Mesendoderm (in vitro differentiated cells): ENCODE results near the gene CD300LF.

ENCODE experiments used
- DNase-seq: peaks from one replicate; pipeline ENCODE4 v3.0.0; 2013
- H2AK5ac ChIP-seq: 2 replicates; pipeline ENCODE4 v1.6.1; 2013; ENCODE audit warnings: low read length, inconsistent platforms
- H2BK120ac ChIP-seq: 2 replicates; pipeline ENCODE4 v1.6.1; 2013; ENCODE audit warnings: low read depth, mild to moderate bottlenecking, low read length, moderate library complexity, mixed read lengths
- H2BK15ac ChIP-seq: replicated peaks from 2 replicates; pipeline ENCODE4 v1.6.1; 2013; ENCODE audit warnings: low read depth, mild to moderate bottlenecking, moderate library complexity
- H2BK5ac ChIP-seq: 2 replicates; pipeline ENCODE4 v1.6.1; 2013; ENCODE audit warnings: low read length, inconsistent platforms
- H3K18ac ChIP-seq: 2 replicates; pipeline ENCODE4 v1.6.1; 2013; ENCODE audit warnings: mild to moderate bottlenecking, low read length, mixed read lengths
- H3K23ac ChIP-seq: one replicate; pipeline ENCODE4 v1.6.1; 2013; ENCODE audit warnings: low read length
- H3K27ac ChIP-seq: 2 replicates; pipeline ENCODE4 v1.5.1; 2013; ENCODE audit warnings: low read depth, mild to moderate bottlenecking, inconsistent platforms, low read length, moderate library complexity
- H3K27me3 ChIP-seq: 2 replicates; pipeline ENCODE4 v1.6.1; 2013; ENCODE audit warnings: low read length, control low read depth, mild to moderate bottlenecking, inconsistent platforms; ENCODE audit not compliant: insufficient read depth, poor library complexity
- H3K36me3 ChIP-seq: 2 replicates; pipeline ENCODE4 v1.6.1; 2013; ENCODE audit warnings: low read length, inconsistent platforms; ENCODE audit not compliant: control insufficient read depth, insufficient read depth
- H3K4ac ChIP-seq: one replicate; pipeline ENCODE4 v1.6.1; 2013; ENCODE audit warnings: low read depth, mild to moderate bottlenecking, low read length, moderate library complexity
- H3K4me1 ChIP-seq: 2 replicates; pipeline ENCODE4 v1.6.1; 2013; ENCODE audit warnings: low read depth, low read length, inconsistent platforms; ENCODE audit not compliant: control insufficient read depth
- H3K4me2 ChIP-seq: 2 replicates; pipeline ENCODE4 v1.6.1; 2013; ENCODE audit warnings: low read length
- H3K4me3 ChIP-seq: 2 replicates; pipeline ENCODE4 v1.5.1; 2013; ENCODE audit warnings: mild to moderate bottlenecking, low read length
- H3K56ac ChIP-seq: one replicate; pipeline ENCODE4 v1.6.1; 2013; ENCODE audit warnings: low read length
- H3K79me1 ChIP-seq: 2 replicates; pipeline ENCODE4 v1.6.1; 2013; ENCODE audit warnings: low read length, inconsistent platforms
- H3K79me2 ChIP-seq: 2 replicates; pipeline ENCODE4 v1.6.1; 2013; ENCODE audit warnings: mild to moderate bottlenecking, low read length; ENCODE audit not compliant: control insufficient read depth, insufficient read depth
- H3K9ac ChIP-seq: 2 replicates; pipeline ENCODE4 v1.6.1; 2013; ENCODE audit warnings: low read length, inconsistent platforms
- H4K5ac ChIP-seq: one replicate; pipeline ENCODE4 v1.6.1; 2013; ENCODE audit warnings: low read length
- H4K8ac ChIP-seq: one replicate; pipeline ENCODE4 v1.6.1; 2013; ENCODE audit warnings: low read depth, mild to moderate bottlenecking, control low read depth, low read length, moderate library complexity
- WGBS: extraction: QIAGEN DNeasy Blood & Tissue Kit; methylation state at CpG from one replicate; pipeline ENCODE4 v1.1.7; 2013; ENCODE audit warnings: low lambda C conversion rate, missing lambda C conversion rate; ENCODE audit not compliant: insufficient coverage; ENCODE audit errors: extremely low coverage; 5-methylcytosine and 5-hydroxymethylcytosine counted together

The CD300LF gene

GRCh38 chr17:74694081-74694480, 18.6 kb downstream of the CD300LF start:
- no peak overlapping the region for H4K5ac ChIP-seq
- DNase-seq: no peak
- no peak overlapping the region for H2AK5ac ChIP-seq
- H3K27ac ChIP-seq: no peak overlapping the region
- no peaks in the 10 kb centered on the region for H3K79me1 ChIP-seq
- no peak overlapping the region for H3K56ac ChIP-seq
- H2BK15ac ChIP-seq: no peak overlapping the region
- WGBS: no CpG with 5 or more reads among the region's 4 CpGs
- H3K9ac ChIP-seq: no peak overlapping the region
- no peak overlapping the region for H3K23ac ChIP-seq
- H4K8ac ChIP-seq: no peak overlapping the region
- no peak overlapping the region for H2BK5ac ChIP-seq
- no peak overlapping the region for H3K4ac ChIP-seq
- H3K4me3 ChIP-seq: no peak overlapping the region
- no peak overlapping the region for H2BK120ac ChIP-seq
- no peaks in the 10 kb centered on the region for H3K4me1 ChIP-seq
- H3K79me2 ChIP-seq: no peaks in the 10 kb centered on the region
- H3K18ac ChIP-seq: no peak overlapping the region
- H3K36me3 ChIP-seq: no peaks in the 10 kb centered on the region
- no peak overlapping the region for H3K4me2 ChIP-seq
- H3K27me3 ChIP-seq: no peaks in the 10 kb centered on the region

- DNase-seq: no peak
- H3K23ac ChIP-seq: no peak overlapping the region
- no peaks in the 10 kb centered on the region for H3K79me1 ChIP-seq
- no peak overlapping the region for H3K27ac ChIP-seq
- no peak overlapping the region for H3K18ac ChIP-seq
- no peak overlapping the region for H2BK15ac ChIP-seq
- WGBS: no CpG with 5 or more reads among the region's 8 CpGs
- H3K4me3 ChIP-seq: no peak overlapping the region
- no peaks in the 10 kb centered on the region for H3K4me1 ChIP-seq
- no peak overlapping the region for H3K4ac ChIP-seq
- H3K9ac ChIP-seq: no peak overlapping the region
- H3K4me2 ChIP-seq: no peak overlapping the region
- no peak overlapping the region for H2BK120ac ChIP-seq
- H4K5ac ChIP-seq: no peak overlapping the region
- H3K79me2 ChIP-seq: no peaks in the 10 kb centered on the region
- H2AK5ac ChIP-seq: no peak overlapping the region
- H3K56ac ChIP-seq: no peak overlapping the region
- H3K27me3 ChIP-seq: no peaks in the 10 kb centered on the region
- no peak overlapping the region for H2BK5ac ChIP-seq
- no peaks in the 10 kb centered on the region for H3K36me3 ChIP-seq
- no peak overlapping the region for H4K8ac ChIP-seq
These were observed 21.6 kb downstream of the CD300LF start for GRCh38 chr17:74691151-74691550.

GRCh38 chr17:74690409-74690825, 22.3 kb downstream of the CD300LF start:
- no peak overlapping the region for H3K27ac ChIP-seq
- H3K56ac ChIP-seq: no peak overlapping the region
- no peak overlapping the region for H3K4me3 ChIP-seq
- no peaks in the 10 kb centered on the region for H3K79me1 ChIP-seq
- no peak overlapping the region for H3K23ac ChIP-seq
- H4K8ac ChIP-seq: no peak overlapping the region
- no peak overlapping the region for H2BK5ac ChIP-seq
- no peak overlapping the region for H3K4ac ChIP-seq
- no peaks in the 10 kb centered on the region for H3K27me3 ChIP-seq
- no peak overlapping the region for H3K18ac ChIP-seq
- H2BK120ac ChIP-seq: no peak overlapping the region
- H3K9ac ChIP-seq: no peak overlapping the region
- no peak overlapping the region for H2BK15ac ChIP-seq
- H3K4me2 ChIP-seq: no peak overlapping the region
- H3K4me1 ChIP-seq: no peaks in the 10 kb centered on the region
- DNase-seq: no peak
- H2AK5ac ChIP-seq: no peak overlapping the region
- H3K36me3 ChIP-seq: no peaks in the 10 kb centered on the region
- H3K79me2 ChIP-seq: no peaks in the 10 kb centered on the region
- no peak overlapping the region for H4K5ac ChIP-seq
- WGBS: no CpG with 5 or more reads among the region's 6 CpGs

GRCh38 chr17:74687886-74688285, 24.8 kb downstream of the CD300LF start:
- H2AK5ac ChIP-seq: no peak overlapping the region
- no peak overlapping the region for H3K4ac ChIP-seq
- H3K36me3 ChIP-seq: no peaks in the 10 kb centered on the region
- H3K27ac ChIP-seq: no peak overlapping the region
- no peak overlapping the region for H3K18ac ChIP-seq
- H2BK120ac ChIP-seq: no peak overlapping the region
- H3K27me3 ChIP-seq: no peaks in the 10 kb centered on the region
- H3K79me2 ChIP-seq: no peaks in the 10 kb centered on the region
- H3K23ac ChIP-seq: no peak overlapping the region
- no peak overlapping the region for H2BK5ac ChIP-seq
- no peak overlapping the region for H3K4me3 ChIP-seq
- no peaks in the 10 kb centered on the region for H3K79me1 ChIP-seq
- no peak overlapping the region for H3K9ac ChIP-seq
- H4K8ac ChIP-seq: no peak overlapping the region
- no peak overlapping the region for H3K56ac ChIP-seq
- no peak overlapping the region for H3K4me2 ChIP-seq
- no peak overlapping the region for H2BK15ac ChIP-seq
- no CpG with 5 or more reads among the region's 3 CpGs for WGBS
- no peak for DNase-seq
- H4K5ac ChIP-seq: no peak overlapping the region
- H3K4me1 ChIP-seq: no peaks in the 10 kb centered on the region

GRCh38 chr17:74686761-74687160, 26.0 kb downstream of the CD300LF start:
- H2BK120ac ChIP-seq: no peak overlapping the region
- H3K4ac ChIP-seq: no peak overlapping the region
- H3K4me1 ChIP-seq: no peaks in the 10 kb centered on the region
- H2BK15ac ChIP-seq: no peak overlapping the region
- H2BK5ac ChIP-seq: no peak overlapping the region
- H3K27me3 ChIP-seq: no peaks in the 10 kb centered on the region
- no peaks in the 10 kb centered on the region for H3K79me1 ChIP-seq
- H3K36me3 ChIP-seq: no peaks in the 10 kb centered on the region
- no peak overlapping the region for H3K9ac ChIP-seq
- no peak overlapping the region for H2AK5ac ChIP-seq
- no peak for DNase-seq
- no peak overlapping the region for H3K23ac ChIP-seq
- H3K18ac ChIP-seq: no peak overlapping the region
- H4K8ac ChIP-seq: no peak overlapping the region
- no peak overlapping the region for H3K4me2 ChIP-seq
- no peaks in the 10 kb centered on the region for H3K79me2 ChIP-seq
- no peak overlapping the region for H3K27ac ChIP-seq
- no peak overlapping the region for H3K4me3 ChIP-seq
- no CpG with 5 or more reads among the region's 5 CpGs for WGBS
- H3K56ac ChIP-seq: no peak overlapping the region
- no peak overlapping the region for H4K5ac ChIP-seq

GRCh38 chr17:74682471-74683190, 30.1 kb downstream of the CD300LF start:
- Histone ChIP-seq H3K4ac (no peak overlapping the region), H2BK120ac (no peak overlapping the region), H2AK5ac (no peak overlapping the region), H2BK15ac (no peak overlapping the region), H3K4me2 (no peak overlapping the region), H3K27ac (no peak overlapping the region), H3K18ac (no peak overlapping the region), H4K8ac (no peak overlapping the region), H3K56ac (no peak overlapping the region), H3K23ac (no peak overlapping the region), H3K36me3 (no peaks in the 10 kb centered on the region), H3K9ac (no peak overlapping the region), H3K79me2 (no peaks in the 10 kb centered on the region), H2BK5ac (no peak overlapping the region), H3K27me3 (no peaks in the 10 kb centered on the region), H4K5ac (no peak overlapping the region), H3K79me1 (no peaks in the 10 kb centered on the region), H3K4me1 (peaks cover 3% of the 10 kb centered on the region), H3K4me3 (no peak overlapping the region)
- WGBS: no CpG with 5 or more reads among the region's 15 CpGs
- no peak for DNase-seq
